CD4-positive, alpha-beta T cell treated with Interleukin-21 for 1 hour (primary cell): Measurements from ENCODE around the gene REN.

ENCODE experiments used
- DNase-seq: peaks from one replicate; pipeline ENCODE4 v3.0.0-alpha.2; 2020

Gene REN

GRCh38 chr1:204130981-204131892 is 34.9 kb downstream of the REN start:
- DNase-seq: no peak

- DNase-seq: no peak
Measured at GRCh38 chr1:204130178-204130577, 36.0 kb downstream of the REN start.

- DNase-seq: peak; percentile 65
Measured at GRCh38 chr1:204128964-204129896, 36.9 kb downstream of the REN start.

GRCh38 chr1:204128464-204128963 is 37.6 kb downstream of the REN start:
- DNase-seq: no peak

GRCh38 chr1:204127597-204128242 is 38.4 kb downstream of the REN start:
- DNase-seq: peak; percentile 19

- no peak for DNase-seq
Measured at GRCh38 chr1:204126956-204127355, 39.2 kb downstream of the REN start.

- DNase-seq: no peak
Measured at GRCh38 chr1:204126386-204126785, 39.8 kb downstream of the REN start.

- DNase-seq: no peak
Measured at GRCh38 chr1:204125759-204126351, 40.3 kb downstream of the REN start.

- no peak for DNase-seq
Measured at GRCh38 chr1:204124639-204125038, 41.5 kb downstream of the REN start.

GRCh38 chr1:204123376-204123775 is 42.8 kb downstream of the REN start:
- DNase-seq: no peak

- DNase-seq: no peak
Measured at GRCh38 chr1:204121840-204122555, 44.1 kb downstream of the REN start.

- no peak for DNase-seq
Measured at GRCh38 chr1:204116539-204116938, 49.6 kb downstream of the REN start.

- no peak for DNase-seq
Measured at GRCh38 chr1:204115116-204115515, 51.0 kb downstream of the REN start.

- no peak for DNase-seq
Measured at GRCh38 chr1:204114606-204115005, 51.5 kb downstream of the REN start.

GRCh38 chr1:204113896-204114295 is 52.2 kb downstream of the REN start:
- no peak for DNase-seq

GRCh38 chr1:204112876-204113730 is 53.0 kb downstream of the REN start:
- DNase-seq: no peak

- no peak for DNase-seq
Measured at GRCh38 chr1:204110894-204111633, 55.1 kb downstream of the REN start.

- DNase-seq: no peak
Measured at GRCh38 chr1:204108312-204109141, 57.6 kb downstream of the REN start.

GRCh38 chr1:204107892-204108291 is 58.2 kb downstream of the REN start:
- DNase-seq: no peak
